GM12878 (cell line): ENCODE data around the gene CD93.

ENCODE experiments used
- ASH2L ChIP-seq: fragments of 300-600, 200-600 bp; sonication (generic); IDR thresholded peaks from 2 replicates; pipeline ENCODE4 v1.6.1; 2017; ENCODE audit warnings: low read depth, mild to moderate bottlenecking, borderline replicate concordance
- CTCF ChIP-seq, 3 experiments: IDR thresholded peaks in 2 of 3; conservative IDR thresholded peaks in 1 of 3; 2 replicates each; pipeline ENCODE4 v1.5.1; 2011; ENCODE audit warnings: low read depth in 3 of 3, low read length in 3 of 3, mild to moderate bottlenecking in 3 of 3, control low read depth in 2 of 3, moderate library complexity in 2 of 3, inconsistent platforms in 1 of 3, mixed read lengths in 1 of 3; ENCODE audit not compliant: control insufficient read depth in 2 of 3, insufficient read depth in 1 of 3; ENCODE audit errors: extremely low read depth in 1 of 3
- MAX ChIP-seq: IDR thresholded peaks from 2 replicates; pipeline ENCODE4 v1.6.1; 2012; ENCODE audit warnings: low read depth, low read length, improper control_type of control experiment
- POLR2AphosphoS5 ChIP-seq: IDR thresholded peaks from 2 replicates; pipeline ENCODE4 v1.6.1; 2011; ENCODE audit warnings: mild to moderate bottlenecking, low read length, inconsistent platforms
- RAD21 ChIP-seq: IDR thresholded peaks from 2 replicates; pipeline ENCODE4 v1.6.1; 2011; ENCODE audit warnings: mild to moderate bottlenecking, low read depth, low read length, moderate library complexity; ENCODE audit not compliant: insufficient read depth
- SMC3 ChIP-seq: IDR thresholded peaks from 2 replicates; pipeline ENCODE4 v1.6.1; 2011; ENCODE audit warnings: low read length, improper control_type of control experiment, borderline replicate concordance
- SREBF1 ChIP-seq: IDR thresholded peaks from 2 replicates; pipeline ENCODE4 v1.6.1; 2012; ENCODE audit warnings: mild to moderate bottlenecking, low read length
- ZNF207 ChIP-seq: fragments of 450-650 bp; IDR thresholded peaks from 2 replicates; pipeline ENCODE4 v1.6.1; 2014; ENCODE audit warnings: antibody characterized with exemption, mild to moderate bottlenecking, borderline replicate concordance

GRCh38 chr20:23050076-23050838 lies 35.9 kb downstream of the CD93 start:
- TF ChIP-seq CTCF (IDR thresholded peaks at IDR 0.05 in 2 of 3, conservative IDR thresholded peaks at IDR 0.05 in 1 of 3; ENCODE audit: control insufficient read depth in 2 of 3, extremely low read depth in 1 of 3, insufficient read depth in 1 of 3, low read depth in 3 of 3, low read length in 3 of 3): no peak
- TF ChIP-seq MAX: no peak
- no peak for TF ChIP-seq RAD21
- no peak for TF ChIP-seq ZNF207
- TF ChIP-seq SREBF1: no peak
- TF ChIP-seq ASH2L: no peak
- TF ChIP-seq SMC3: no peak
- no peak for TF ChIP-seq POLR2AphosphoS5
